Daoy (cell line): Measurements from ENCODE around the gene FHOD3. TPM values are rescaled to one million over a fixed set of nuclear protein-coding genes. Genes with fewer than 3 reads are reported as not detected.

ENCODE experiments used
- DNase-seq: peaks from one replicate; pipeline ENCODE4 v3.0.0-alpha.2; 2015; ENCODE audit warnings: low read depth
- total RNA-seq: library from RNA; depleted of rRNA; stranded (reverse); fragments of >200 nt; shearing (Covaris generic); gene quantifications from 2 replicates; pipeline ENCODE4 v1.2.3, GENCODE V29; 2014

FHOD3 gene
- total RNA-seq, 1 experiment from 2014 or later = 17.8 TPM

DNA sequence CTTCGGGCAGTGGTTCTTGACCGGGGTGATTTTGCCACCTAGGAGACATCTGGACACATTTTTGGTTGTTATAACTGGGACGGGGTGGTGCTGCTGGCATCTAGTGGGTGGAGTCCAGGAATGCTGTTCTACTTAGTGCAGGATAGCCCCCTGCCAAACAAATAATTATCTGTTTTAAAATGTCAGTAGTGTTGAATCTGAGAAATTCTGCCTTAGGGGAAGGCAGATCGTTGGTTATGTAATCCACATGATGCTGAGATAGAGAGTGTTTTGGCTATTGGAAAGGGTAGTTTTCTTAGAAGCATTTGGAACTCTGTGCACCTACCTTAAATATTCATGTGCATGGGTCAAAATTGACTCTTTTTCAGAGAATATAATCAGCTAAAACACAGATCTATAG lies 332.3 kb downstream of the FHOD3 start:
- no peak for DNase-seq

DNA sequence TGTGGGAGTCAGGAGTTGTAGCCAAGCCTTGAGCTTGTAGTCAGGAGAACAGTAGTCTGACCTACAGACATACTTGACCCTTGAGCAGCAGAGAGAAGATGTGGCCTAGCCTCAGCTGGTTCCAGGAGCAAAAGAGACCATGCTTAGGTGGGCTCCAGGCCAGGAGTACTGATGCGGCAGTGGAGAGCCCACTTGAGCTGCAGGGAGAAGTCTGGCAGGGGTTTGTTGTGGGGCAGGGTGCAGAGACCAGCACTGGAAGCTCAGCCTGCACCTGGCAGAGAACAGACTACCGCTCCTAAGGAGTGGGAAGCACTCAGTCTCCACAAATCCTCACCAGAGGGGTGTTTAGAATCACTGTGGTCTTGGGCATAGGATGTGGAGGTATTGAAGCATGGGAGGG lies 333.4 kb downstream of the FHOD3 start:
- no peak for DNase-seq

GRCh38 chr18:36633961-36634412 lies 336.5 kb downstream of the FHOD3 start:
- DNase-seq = peak; percentile 63

GRCh38 chr18:36634573-36635216 lies 337.2 kb downstream of the FHOD3 start:
- DNase-seq = no peak

DNA sequence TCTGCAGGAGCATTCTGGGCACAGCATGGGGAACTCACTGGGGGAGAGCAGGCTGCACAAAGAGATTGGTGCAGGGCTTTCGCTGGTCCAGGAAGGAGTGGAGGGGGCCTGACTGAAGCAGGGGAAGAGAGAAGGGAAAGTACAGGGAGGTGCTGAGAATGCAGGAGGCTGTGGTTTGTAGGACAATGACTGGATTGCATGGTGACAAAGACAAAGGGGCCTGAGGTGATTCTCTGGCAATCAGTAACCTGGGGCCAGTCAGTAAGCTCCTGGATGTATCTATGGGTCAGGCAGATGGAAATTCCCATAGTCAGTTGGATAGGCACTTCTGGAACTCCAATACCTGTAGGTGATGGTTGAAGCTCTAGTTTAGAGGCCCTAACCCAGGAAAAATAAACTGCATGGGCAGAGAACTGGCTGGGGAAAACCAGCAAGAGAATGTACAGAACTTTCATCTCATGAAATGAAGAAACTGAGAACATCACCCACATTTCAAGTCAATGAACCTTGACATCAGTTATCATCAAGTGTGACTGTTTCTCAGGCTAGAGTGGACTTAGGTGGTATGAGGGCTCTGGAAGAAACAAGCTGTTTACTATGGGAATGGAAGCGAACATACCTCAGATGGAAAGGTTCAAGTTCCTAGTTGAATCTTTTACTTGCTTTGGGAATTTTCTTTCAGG lies 338.0 kb downstream of the FHOD3 start:
- DNase-seq = no peak

- DNase-seq = no peak
Observed at GRCh38 chr18:36636237-36636817, 338.8 kb downstream of the FHOD3 start.

GRCh38 chr18:36638224-36638623 lies 340.7 kb downstream of the FHOD3 start:
- no peak for DNase-seq

DNA sequence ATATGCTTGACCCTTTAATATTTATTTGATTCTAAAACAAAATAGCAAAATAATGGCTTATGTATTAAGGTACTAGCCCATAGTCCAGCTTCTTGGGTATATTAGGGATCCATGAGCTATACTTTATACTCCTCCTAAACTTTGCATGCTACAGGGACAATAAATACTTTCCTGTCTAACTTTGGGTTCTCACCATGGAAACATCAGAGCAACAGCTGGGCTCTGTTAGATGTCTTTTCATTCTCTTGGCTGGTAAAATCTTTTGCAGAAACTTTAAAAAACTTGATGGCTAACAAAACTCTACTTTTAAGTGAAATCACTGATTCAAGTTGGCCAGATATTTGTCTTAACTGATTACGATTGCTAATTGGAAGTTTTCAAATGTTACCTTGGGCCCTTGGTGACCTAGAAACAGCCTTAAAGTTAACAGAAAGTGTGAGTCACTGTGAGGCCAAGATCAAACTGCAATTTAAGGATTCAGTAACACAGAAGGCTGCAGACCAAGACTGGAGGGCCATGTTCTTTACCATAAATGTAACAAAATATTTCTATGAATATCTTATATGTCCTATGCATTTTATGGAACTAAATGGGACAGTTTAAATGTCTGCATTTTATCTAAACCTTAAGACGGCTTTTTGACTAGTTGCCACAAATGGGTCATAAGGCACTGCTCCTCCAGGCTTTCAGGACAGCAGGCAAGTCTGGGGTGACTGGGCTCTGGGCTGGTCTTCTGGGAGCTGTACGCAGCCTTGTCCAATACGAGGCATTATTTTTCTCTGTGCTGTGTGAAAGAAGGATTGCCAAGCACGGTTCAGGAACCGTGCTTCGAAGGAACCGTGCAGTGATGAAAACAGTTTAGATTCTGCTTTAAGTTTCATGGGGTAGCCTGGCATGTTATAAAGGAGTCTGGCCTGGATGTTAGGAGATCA lies 342.8 kb downstream of the FHOD3 start:
- DNase-seq = no peak

DNA sequence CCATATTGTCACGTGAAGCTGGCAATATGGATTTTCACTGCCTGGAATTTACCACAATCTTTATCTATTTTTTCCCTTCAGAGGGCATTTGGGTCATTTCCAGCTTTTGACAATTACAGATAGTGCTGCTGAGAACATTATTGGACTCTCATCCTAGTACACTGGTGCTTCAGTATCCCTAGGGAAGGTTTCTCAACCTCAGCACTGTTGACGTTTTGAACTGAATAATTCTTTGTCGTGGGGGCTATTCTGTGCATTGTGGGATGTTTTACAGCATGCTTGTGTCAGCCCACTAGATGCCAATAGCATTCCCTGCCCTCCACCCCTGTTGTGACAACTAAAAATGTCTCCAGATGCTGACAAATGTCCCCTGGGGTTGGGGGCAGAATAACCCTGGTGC lies 345.5 kb downstream of the FHOD3 start:
- DNase-seq = no peak

DNA sequence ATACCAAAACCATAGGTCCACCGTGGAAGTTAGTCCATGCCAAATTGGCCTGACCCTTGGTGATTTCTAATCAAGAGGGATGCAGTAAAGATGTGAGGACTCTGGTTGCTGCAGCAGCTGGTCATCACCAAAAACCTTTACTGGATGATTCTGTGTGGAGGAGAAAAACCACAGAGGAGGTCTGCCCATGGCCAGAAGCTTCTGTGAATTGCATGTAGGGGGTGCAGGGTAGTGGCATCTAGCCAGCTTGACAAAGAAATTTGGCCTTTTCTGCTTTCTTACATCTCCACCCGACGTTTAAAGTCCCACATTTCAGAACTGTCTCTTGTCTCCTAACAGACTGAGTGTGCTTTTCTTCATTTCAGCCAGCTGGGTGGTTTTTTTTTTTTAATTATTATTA lies 351.3 kb downstream of the FHOD3 start:
- DNase-seq = no peak

DNA sequence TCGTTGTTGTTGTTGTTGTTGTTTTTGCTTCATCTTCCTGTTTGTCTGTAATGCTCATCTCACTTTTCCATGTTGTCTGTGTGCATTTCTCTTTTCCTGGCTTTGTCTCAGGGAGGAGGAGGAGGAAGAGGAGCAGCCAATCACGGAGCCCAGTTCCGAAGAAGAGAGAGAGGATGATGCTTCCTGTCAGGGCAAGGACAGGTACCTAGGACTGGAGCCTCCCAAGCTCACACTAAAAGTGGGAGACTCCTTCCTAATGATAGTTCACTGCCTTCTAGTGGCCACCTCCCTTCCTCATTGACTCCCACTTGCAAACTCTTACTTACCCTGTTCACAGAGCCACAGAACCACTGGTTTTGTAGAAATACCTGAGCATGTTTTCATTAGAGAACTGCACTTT lies 351.7 kb downstream of the FHOD3 start:
- DNase-seq = no peak

DNA sequence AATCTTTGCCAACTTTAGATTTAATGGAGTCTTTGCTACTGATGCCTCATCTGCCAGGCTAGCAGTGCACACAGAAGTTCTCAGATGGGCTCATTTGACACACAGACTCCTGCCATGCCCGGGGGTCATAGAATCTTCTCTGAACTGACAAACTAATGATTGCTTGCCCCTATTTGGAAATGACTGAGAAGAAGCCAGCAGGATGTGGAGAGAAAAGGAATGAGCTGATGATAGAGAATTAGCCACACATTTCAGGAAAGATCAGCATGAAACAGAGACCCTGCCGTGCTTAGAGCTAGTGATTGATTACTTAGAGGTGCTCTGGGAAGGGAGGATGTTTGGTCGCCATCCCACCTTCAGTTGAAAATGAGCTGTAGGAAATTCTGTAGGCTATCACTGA lies 352.8 kb downstream of the FHOD3 start:
- no peak for DNase-seq

DNA sequence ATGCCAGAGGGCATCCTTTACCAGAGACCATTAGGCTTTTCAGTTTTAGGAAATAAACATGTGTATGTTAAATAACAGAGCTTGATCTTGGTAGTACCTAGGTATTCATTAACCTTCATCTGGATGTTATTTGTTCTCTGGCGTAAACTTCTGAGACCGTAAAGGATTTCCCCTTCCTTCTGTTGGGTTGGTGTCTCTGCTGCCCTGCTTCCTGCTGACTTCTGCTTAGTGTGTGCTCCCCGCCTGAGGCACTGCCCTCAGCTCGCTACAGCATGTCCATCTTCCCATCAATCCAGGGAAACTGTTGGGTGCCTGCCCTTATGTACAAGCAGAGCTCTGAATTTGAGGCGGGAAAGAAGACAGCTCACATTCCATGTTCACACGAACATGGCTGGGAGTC lies 353.4 kb downstream of the FHOD3 start:
- DNase-seq = no peak

DNA sequence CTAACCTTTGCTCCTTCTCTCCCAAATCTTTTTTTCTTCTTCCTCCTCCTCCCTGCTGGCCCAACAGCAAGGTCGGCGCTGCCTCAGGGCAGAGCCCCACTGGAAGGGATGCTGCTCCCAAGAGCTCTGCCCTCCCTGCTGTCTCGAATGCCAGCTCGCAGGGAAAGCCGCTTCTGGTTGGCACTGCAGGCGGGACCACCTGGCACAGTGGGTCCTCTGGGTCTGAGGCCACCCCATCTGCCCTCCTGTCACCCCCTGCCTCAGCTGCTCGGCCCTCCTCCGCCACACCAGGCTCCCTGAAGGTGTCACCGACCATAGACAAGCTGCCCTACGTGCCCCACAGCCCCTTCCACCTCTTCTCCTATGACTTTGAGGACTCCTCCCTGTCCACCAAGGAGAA lies 355.0 kb downstream of the FHOD3 start:
- no peak for DNase-seq

GRCh38 chr18:36653141-36653869 lies 355.8 kb downstream of the FHOD3 start:
- no peak for DNase-seq

DNA sequence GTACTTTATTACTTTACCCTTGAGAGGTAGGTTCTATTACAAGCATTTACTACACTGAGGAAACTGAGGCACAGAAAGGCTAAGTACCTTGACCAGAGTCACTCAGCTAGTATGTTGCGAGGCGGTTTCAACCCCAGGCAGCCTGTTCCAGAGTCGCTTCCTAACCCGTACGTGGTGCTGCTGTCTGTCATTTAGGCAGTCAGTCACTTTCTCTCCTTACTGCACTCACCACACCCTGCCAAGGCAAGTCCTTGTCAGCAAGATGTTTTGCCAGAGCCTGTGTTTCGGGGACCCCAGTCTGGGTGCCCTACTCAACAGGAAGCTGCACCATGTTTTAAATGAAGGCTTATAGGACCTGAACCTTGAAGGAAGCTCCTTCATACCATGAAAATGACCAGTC lies 356.4 kb downstream of the FHOD3 start:
- no peak for DNase-seq

DNA sequence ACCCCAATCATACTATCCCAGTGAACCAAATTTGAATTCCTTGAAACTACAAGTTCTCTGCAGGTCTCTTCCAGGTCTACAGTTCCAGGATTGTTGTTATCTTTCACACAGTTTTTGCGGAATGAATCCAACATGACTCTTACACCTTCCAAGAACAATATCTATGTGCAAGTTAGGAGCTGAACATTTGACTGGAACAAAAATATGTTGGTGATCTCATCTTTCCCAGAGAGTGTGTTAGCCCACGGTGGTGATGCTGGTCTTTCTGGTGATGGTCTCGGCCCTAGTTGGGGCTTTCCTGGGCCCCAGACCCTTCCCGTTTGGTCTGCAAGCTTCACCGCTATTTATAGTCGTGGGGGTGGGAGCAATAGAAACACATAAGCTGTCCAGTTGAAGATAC lies 357.6 kb downstream of the FHOD3 start:
- DNase-seq = no peak

- DNase-seq = no peak
Observed at GRCh38 chr18:36655930-36656329, 358.4 kb downstream of the FHOD3 start.

DNA sequence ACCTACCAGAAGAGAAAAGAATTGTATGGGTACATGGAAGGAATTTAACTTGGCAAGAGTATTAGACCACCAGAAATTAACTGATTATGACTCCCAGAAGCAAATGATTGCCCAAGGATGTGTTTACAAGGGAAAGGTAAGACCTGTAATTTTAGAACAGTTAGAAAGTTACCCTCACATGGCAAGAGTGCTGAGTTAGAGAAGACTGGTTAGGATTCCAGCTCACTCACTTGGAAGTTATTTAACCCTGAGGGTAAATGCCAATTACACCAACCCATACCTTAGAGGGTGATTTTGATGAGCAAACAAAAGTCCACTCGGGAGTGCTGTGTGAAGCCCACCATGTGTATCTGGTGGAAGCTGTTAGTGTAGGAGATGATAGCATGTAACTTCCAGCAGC lies 361.1 kb downstream of the FHOD3 start:
- no peak for DNase-seq

DNA sequence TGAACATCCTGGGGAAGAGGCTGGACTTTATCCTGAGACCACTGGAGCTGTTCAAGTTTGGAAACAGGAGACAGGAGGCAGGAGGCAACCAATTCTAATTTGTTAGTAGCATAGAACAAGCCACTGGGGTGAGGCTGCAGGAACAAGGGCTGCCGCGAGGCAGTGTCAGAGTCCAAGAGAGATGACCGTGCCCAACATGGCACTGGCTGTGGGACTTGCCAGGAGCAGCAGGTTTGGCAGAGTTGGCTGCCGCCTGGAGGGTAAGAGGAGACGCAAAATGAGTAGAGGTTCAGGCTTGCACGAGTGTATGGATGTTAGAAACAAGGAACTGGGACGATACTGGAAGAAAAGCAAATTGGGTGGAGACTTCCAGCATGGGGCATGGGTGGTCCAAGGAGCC lies 362.8 kb downstream of the FHOD3 start:
- no peak for DNase-seq

DNA sequence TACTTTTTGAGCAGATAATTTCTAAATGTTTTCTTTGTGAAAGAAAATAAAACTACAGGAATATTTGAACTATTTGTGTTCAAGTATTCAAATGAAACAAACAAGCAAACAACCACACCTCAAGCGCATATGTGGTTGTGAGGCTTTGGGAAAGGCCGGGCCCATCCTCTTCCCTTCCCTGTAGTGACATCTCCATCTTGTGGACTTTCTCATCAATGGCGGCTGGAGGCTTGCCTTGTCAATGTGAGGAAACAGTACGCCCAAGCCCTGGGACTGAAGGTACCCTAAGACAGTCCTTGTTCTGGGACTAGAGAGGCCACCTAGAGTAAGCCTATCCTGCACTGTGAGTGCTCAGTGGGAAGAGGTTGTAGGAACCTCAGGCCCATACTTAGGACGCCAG lies 364.5 kb downstream of the FHOD3 start:
- no peak for DNase-seq

DNA sequence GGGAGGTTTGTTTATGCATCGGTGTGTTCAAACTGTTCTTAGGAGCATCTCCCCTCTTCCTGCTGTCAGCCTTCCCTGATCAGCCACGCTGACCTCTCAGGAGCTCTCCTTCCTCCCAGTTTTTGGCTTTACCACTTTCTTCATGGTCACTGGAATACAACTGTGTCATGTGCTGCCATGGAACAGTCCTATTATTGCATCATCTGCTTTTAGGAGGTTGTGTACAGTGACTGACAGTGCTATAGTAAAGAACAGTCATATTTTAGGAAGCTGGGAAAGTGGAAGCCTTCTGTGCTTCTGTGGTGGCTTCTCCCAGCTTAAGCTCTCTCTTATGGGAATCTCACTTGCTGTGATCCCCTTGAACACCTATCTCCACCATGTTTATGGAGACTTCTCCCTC lies 365.8 kb downstream of the FHOD3 start:
- DNase-seq = no peak
